Stomach (tissue), 9 donors: Measurements from ENCODE around the gene SBF1. TPM values are rescaled to one million over a fixed set of nuclear protein-coding genes. Genes with fewer than 3 reads are reported as not detected.

Experiments
- DNase-seq, 2 donors: peaks; one replicate each; pipeline versions ENCODE4 v3.0.0 to v3.0.0-alpha.2; 2013 to 2019
- H3K27ac ChIP-seq, 5 donors: fragments of 200-600 bp in 4 of 5; sonication (generic) in 4 of 5; one replicate each; pipeline ENCODE4 v1.5.1; 2013 to 2019; ENCODE audit warnings: mild to moderate bottlenecking in 1 of 5, moderate library complexity in 1 of 5
- H3K27me3 ChIP-seq, 3 donors: fragments of 200-600 bp; sonication (generic); one replicate each; pipeline ENCODE4 v1.5.1; 2017 to 2019; ENCODE audit warnings: mixed run types in 1 of 3
- H3K36me3 ChIP-seq, 4 donors: fragments of 200-600 bp; sonication (generic); 1 replicate in 3 of 4; 2 replicates in 1 of 4; pipeline ENCODE4 v1.5.1; 2016 to 2019
- H3K4me1 ChIP-seq, 4 donors: fragments of 200-600 bp; sonication (generic); one replicate each; pipeline ENCODE4 v1.5.1; 2016 to 2019
- H3K4me3 ChIP-seq, 4 donors: fragments of 200-600 bp; sonication (generic) in 3 of 4; one replicate each; pipeline ENCODE4 v1.5.1; 2016 to 2019; ENCODE audit warnings: mild to moderate bottlenecking in 1 of 4
- H3K9me3 ChIP-seq, 4 donors: fragments of 200-600 bp; sonication (generic); one replicate each; pipeline ENCODE4 v1.5.1; 2016 to 2019
- EP300 ChIP-seq: sonication (generic); formaldehyde crosslinking; IDR thresholded peaks from one replicate; pipeline ENCODE4 v1.6.1; 2017; ENCODE audit warnings: antibody characterized with exemption
- POLR2A ChIP-seq, 4 donors: fragments of 450-650 bp; IDR thresholded peaks; one replicate each; pipeline ENCODE4 v1.6.1; 2016; ENCODE audit warnings: antibody characterized with exemption in 4 of 4, control low read depth in 2 of 4, mild to moderate bottlenecking in 1 of 4, moderate library complexity in 1 of 4
- POLR2AphosphoS5 ChIP-seq, 3 donors: sonication (generic); formaldehyde crosslinking; IDR thresholded peaks; one replicate each; pipeline ENCODE4 v1.6.1; 2016; ENCODE audit warnings: antibody characterized with exemption in 3 of 3
- WGBS, 5 donors: extraction: QIAGEN DNeasy Blood & Tissue Kit in 3 of 5; methylation state at CpG; one replicate each; pipeline versions ENCODE4 v1.1.5 to v1.1.7; 2013 to 2018; 5-methylcytosine and 5-hydroxymethylcytosine counted together
- intact Hi-C: fragments of 100-400 bp; cut with DNase I; formaldehyde crosslinking; loops from one replicate; pipeline ENCODE4 v1.15.1; 2023; ENCODE audit warnings: low total_unique reads
- polyA plus RNA-seq, 3 donors: library from polyadenylated mRNA; stranded (reverse); fragments of 200-250 nt; gene quantifications; one replicate each; pipeline ENCODE4 v1.2.3, GENCODE V29; 2013
- total RNA-seq, 5 donors: library from RNA; depleted of rRNA; stranded (reverse); fragments of >200 nt; gene quantifications; one replicate each; pipeline versions ENCODE4 v1.1.0 to v1.2.3, GENCODE V29; 2014 to 2016
- TF ChIP-seq, protein P1 (sequence below), 7 experiments: fragments of 450-650 bp in 4 of 7; fragments of 200-600 bp in 3 of 7; sonication (generic) in 3 of 7; IDR thresholded peaks; one replicate each; pipeline ENCODE4 v1.5.1; 2016 to 2019; ENCODE audit warnings: antibody characterized with exemption in 7 of 7, control low read depth in 2 of 7, mild to moderate bottlenecking in 1 of 7
- donor health status: healthy with polysubstance abuse.
- donor health status: Bipolar disorder and iron deficiency.
- donor health status: healthy.

SBF1 gene
- total and polyA plus RNA-seq, 8 donors: 9.6 to 122 (median 50.6) TPM

DNA sequence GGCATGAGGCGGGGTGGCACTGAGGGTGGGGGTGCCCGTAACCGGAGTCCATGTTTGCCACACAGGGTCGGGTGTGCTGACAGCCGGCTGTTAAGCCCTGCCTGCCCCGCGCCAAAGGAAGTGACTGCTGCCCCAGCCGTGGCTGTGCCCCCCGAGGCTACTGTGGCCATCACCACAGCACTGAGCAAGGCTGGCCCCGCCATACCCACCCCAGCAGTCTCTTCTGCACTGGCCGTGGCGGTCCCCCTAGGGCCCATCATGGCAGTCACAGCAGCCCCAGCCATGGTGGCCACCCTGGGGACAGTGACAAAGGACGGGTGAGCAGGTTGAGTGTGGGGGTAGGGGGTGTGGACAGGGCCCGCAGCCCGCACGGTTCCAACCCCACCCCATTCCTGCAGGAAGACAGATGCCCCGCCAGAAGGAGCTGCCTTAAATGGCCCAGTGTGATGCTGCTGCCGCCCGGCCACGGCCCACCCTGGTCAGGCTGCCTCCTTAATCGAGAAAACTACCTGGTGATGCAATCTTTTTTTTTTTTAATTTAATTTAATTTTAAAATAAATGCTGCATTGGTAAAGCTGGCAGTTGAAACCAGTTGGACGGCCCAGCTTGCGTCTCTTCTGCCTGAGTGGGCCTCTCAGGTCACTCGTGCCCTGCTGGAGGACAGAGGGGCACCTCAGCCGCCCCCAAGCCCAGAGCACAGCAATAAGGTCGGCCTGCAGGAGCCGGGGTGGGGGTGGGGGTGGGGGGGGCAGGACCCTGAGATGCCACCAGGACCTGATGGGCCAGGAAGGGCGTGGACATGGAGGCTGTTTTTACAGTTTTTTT is 30.8 kb downstream of the SBF1 start:
- H3K27ac ChIP-seq: peak overlapping the region; percentile 6 to 84 (median 68)
- TF ChIP-seq, protein P1, sequence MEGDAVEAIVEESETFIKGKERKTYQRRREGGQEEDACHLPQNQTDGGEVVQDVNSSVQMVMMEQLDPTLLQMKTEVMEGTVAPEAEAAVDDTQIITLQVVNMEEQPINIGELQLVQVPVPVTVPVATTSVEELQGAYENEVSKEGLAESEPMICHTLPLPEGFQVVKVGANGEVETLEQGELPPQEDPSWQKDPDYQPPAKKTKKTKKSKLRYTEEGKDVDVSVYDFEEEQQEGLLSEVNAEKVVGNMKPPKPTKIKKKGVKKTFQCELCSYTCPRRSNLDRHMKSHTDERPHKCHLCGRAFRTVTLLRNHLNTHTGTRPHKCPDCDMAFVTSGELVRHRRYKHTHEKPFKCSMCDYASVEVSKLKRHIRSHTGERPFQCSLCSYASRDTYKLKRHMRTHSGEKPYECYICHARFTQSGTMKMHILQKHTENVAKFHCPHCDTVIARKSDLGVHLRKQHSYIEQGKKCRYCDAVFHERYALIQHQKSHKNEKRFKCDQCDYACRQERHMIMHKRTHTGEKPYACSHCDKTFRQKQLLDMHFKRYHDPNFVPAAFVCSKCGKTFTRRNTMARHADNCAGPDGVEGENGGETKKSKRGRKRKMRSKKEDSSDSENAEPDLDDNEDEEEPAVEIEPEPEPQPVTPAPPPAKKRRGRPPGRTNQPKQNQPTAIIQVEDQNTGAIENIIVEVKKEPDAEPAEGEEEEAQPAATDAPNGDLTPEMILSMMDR (IDR thresholded peaks at IDR 0.05): no peak
- no peak for TF ChIP-seq EP300
- no peak for TF ChIP-seq POLR2AphosphoS5 (IDR thresholded peaks at IDR 0.05)
- TF ChIP-seq POLR2A (IDR thresholded peaks at IDR 0.05): no peak
- WGBS, 5 donors: 52 to 62% (median 53%) methylated on average over 21 to 28 of the region's 28 CpGs
- H3K4me1 ChIP-seq: peaks cover 20 to 62% (median 46%) of the 10 kb centered on the region in 4 donors
- DNase-seq: peak in 1 of 2 donors; percentile 35
- intact Hi-C loops: no loop called here
- no peak overlapping the region for H3K4me3 ChIP-seq
- no peaks in the 10 kb centered on the region for H3K9me3 ChIP-seq
- H3K27me3 ChIP-seq: no peaks in the 10 kb centered on the region
- H3K36me3 ChIP-seq: peaks cover 49 to 91% (median 89%) of the 10 kb centered on the region in 4 donors

DNA sequence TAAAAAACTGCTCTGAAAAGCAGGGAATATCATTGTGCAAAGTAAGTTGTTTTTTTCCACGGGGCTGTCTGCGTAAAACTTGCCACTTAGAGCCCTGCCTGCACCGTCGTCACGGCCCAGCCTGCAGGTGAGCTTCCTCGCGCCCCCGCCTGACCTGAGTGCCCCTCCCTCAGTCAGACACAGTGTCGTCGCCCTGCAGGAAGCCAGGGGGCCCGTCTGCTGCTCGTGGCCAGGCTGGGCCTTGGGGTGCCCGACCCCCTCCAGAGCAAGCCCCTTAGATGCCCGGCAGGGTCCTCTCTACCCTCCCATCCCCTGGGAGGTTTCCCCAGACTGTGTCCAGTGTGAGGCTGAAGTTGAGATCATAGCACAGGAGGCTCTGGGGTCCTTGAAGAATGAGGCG is 31.6 kb downstream of the SBF1 start:
- Histone ChIP-seq H3K9me3 (no peaks in the 10 kb centered on the region), H3K27ac (peak overlapping the region in 2 of 5 donors; percentile 78 to 84), H3K27me3 (no peaks in the 10 kb centered on the region), H3K36me3 (peaks cover 51 to 91% (median 89%) of the 10 kb centered on the region in 4 donors), H3K4me3 (no peak overlapping the region), H3K4me1 (peaks cover 20 to 59% (median 43%) of the 10 kb centered on the region in 4 donors)
- WGBS, 5 donors: 64 to 83% (median 77%) methylated on average over 6 to 15 of the region's 15 CpGs
- intact Hi-C loops: no loop called here
- no peak for DNase-seq
- no peak for TF ChIP-seq POLR2AphosphoS5 (IDR thresholded peaks at IDR 0.05)
- TF ChIP-seq POLR2A (IDR thresholded peaks at IDR 0.05): no peak
- TF ChIP-seq, protein P1 (IDR thresholded peaks at IDR 0.05): no peak
- no peak for TF ChIP-seq EP300

DNA sequence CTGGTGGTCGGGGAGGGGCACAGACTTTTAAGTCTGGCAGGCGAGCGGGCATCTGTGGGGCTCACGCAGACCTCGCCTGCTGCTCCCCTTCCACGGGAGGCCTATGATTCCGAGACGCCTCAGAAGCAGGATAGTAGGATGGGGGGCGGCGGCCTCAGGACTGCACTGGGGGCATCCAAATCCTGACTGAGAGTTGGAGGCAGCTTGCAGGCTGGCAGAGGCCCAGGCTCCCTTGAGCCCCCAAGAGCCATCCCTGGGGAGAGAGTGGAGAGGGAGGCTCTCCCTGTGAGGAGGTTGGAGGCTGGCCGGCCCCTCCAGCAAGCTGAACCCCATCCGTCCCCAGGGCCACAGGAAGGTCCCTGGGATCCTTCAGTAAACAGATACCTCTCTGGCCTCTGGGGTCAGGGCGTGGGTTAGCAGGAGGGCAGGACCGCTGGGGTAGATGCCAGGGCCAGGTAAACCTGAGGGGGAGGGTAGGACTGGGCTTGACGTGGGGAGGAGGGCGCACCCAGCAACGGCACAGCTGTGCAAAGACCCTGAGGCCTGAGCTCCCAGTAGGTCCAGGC is 33.3 kb downstream of the SBF1 start:
- Histone ChIP-seq H3K4me1 (peaks cover 20 to 42% (median 31%) of the 10 kb centered on the region in 4 donors), H3K36me3 (peaks cover 50 to 91% (median 89%) of the 10 kb centered on the region in 4 donors), H3K27ac (no peak overlapping the region), H3K9me3 (no peaks in the 10 kb centered on the region), H3K27me3 (no peaks in the 10 kb centered on the region), H3K4me3 (no peak overlapping the region)
- whole genome bisulfite sequencing, 5 donors: 77 to 86% (median 80%) methylated on average over 17 of the region's 17 CpGs
- no peak for DNase-seq
- intact Hi-C loops: no loop called here
- TF ChIP-seq EP300 (no peak), POLR2A (IDR thresholded peaks at IDR 0.05) (no peak), POLR2AphosphoS5 (IDR thresholded peaks at IDR 0.05) (no peak)
- TF ChIP-seq, protein P1 (IDR thresholded peaks at IDR 0.05): no peak

DNA sequence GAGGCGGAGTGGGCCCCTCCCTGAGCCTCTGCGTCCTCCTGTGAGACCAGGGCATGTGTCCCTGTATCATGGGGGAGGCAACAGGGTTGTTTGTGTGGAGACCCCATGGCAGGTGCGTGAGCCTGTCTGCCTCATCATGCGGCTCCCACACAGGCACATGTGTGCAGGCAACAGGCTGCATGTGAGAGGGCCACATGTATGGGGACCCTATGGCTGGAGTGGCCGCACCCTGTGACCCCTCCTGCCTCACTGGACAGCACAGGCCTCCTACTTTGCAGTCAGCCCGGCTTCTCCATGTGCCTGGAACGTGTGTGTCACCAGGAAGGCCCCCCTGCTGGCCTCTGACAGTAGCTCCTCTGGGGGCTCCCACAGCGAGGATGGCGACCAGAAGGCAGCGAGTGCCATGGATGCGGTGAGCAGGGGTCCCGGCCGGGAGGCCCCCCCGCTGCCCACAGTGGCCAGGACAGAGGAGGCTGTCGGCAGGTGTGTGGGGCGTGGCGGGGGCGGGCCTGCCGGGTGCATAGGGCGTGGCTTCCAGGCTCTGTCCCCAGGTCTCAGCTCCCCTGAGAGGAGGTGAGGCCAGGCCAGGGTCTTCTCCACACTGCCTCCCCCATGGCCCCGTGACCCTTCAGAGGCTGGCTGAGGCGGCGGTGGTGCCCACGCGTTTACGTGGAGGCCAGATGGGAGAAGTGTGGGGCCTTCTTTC is 34.1 kb downstream of the SBF1 start:
- Histone ChIP-seq H3K4me3 (no peak overlapping the region), H3K4me1 (peaks cover 18 to 34% (median 25%) of the 10 kb centered on the region in 4 donors), H3K27me3 (no peaks in the 10 kb centered on the region), H3K36me3 (peaks cover 52 to 91% (median 89%) of the 10 kb centered on the region in 4 donors), H3K27ac (no peak overlapping the region), H3K9me3 (no peaks in the 10 kb centered on the region)
- TF ChIP-seq EP300 (no peak), POLR2A (IDR thresholded peaks at IDR 0.05) (no peak), POLR2AphosphoS5 (IDR thresholded peaks at IDR 0.05) (no peak)
- TF ChIP-seq, protein P1 (IDR thresholded peaks at IDR 0.05): no peak
- intact Hi-C loops: no loop called here
- no peak for DNase-seq
- WGBS, 5 donors: 70 to 80% (median 72%) methylated on average over 23 to 26 of the region's 26 CpGs
